Measurements from ENCODE around the gene PGRMC2. TPM values are rescaled to one million over a fixed set of nuclear protein-coding genes. Genes with fewer than 3 reads are reported as not detected.

PGRMC2 gene
- polyA plus RNA-seq, 3 donors from 2014 or later: 11.9 to 17.6 (median 13.6) TPM

Other genes with a start within 250 kb of the PGRMC2 start
- 1 to 10 TPM; 5.0 to 7.4 (median 7.3) TPM for gene LARP1B, start 226.5 kb downstream of the PGRMC2 start, polyA plus RNA-seq